ENCODE measurements around the gene SLC7A5. TPM values are rescaled to one million over a fixed set of nuclear protein-coding genes. Genes with fewer than 3 reads are reported as not detected.
A peak's percentile ranks its signal among the peaks of the same experiment; 100 is the strongest.

SLC7A5 gene
- total and polyA plus RNA-seq, 2 of the 13 experiments (the other 11 are each of a cell fraction or from before 2014, with no cell fraction given), result 79.6 to 155 TPM

DNA sequence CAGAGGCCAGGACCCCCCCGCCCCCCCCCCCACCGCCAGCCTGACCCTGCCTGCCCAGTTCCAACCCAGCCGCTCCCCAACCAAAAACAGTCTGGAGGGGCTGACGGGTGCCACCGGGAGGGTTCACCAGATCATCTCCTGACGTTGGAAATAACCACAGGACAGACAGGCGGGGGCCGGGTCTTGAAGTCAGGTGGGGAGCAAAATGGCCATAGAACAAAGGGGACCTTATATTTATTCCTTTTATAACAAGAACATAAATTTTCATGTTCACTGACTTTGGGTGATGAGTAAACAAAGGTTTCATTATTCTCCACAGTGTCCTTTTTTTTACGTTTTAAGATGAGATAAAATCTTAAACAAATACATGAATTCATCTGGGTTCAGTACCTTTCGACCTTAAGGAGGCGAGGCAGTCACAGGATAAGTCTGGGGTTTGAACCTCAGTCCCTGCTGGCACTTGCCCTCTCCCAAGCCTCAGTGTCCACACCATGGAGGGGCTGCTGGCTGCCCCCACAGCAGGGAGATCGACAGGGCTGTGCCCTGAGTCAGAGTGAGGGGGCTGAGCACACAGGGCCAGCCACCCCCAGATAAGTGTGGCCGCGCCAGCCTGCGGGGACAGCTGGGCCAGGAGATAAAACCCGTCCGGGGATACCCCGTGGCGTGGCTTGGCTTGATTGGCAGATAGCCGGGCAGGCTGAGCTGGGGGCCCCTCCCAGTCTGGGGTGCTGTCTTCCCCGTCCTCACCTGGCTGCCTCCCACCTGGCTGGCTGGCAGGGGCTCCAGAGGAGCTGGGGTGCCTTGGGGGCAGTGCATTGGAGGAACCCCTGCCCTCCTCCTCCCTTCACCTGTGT, 15.0 kb downstream of the SLC7A5 start (continued):
- TF ChIP-seq, protein P1, sequence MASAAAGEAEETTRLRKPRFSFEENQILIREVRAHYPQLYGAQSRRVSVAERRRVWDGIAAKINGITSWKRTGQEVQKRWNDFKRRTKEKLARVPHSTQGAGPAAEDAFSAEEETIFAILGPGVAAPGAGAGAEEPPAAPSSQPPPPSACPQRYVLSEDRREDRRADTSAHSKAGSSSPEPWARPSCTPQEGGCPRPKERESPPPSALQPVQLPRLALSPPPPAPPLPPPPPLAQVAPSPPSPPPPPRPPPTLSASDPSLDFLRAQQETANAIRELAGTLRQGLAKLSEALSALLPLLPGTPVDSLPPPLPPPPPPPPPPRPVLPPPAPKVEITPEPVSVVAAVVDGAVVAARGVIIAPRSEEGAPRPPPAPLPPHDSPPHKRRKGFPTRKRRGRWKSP (CRISPR knock-in tag; IDR thresholded peaks at IDR 0.05), result no peak
- TF ChIP-seq ZNF772 (CRISPR knock-in tag; IDR thresholded peaks at IDR 0.05), result no peak
- peak; percentile 14; the same call in 1 of the 2 replicates for TF ChIP-seq CHD4 (IDR thresholded peaks at IDR 0.05; ENCODE audit: borderline replicate concordance, low read length)
- TF ChIP-seq, protein P2, sequence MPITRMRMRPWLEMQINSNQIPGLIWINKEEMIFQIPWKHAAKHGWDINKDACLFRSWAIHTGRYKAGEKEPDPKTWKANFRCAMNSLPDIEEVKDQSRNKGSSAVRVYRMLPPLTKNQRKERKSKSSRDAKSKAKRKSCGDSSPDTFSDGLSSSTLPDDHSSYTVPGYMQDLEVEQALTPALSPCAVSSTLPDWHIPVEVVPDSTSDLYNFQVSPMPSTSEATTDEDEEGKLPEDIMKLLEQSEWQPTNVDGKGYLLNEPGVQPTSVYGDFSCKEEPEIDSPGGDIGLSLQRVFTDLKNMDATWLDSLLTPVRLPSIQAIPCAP (CRISPR knock-in tag; IDR thresholded peaks at IDR 0.05; ENCODE audit: low read depth), result no peak
- no peak for TF ChIP-seq ZNF569 (CRISPR knock-in tag; IDR thresholded peaks at IDR 0.05; ENCODE audit: borderline replicate concordance)
- TF ChIP-seq SALL1 (CRISPR knock-in tag; IDR thresholded peaks at IDR 0.05), result peak; percentile 50
- no peak for TF ChIP-seq GLI4 (CRISPR knock-in tag; IDR thresholded peaks at IDR 0.05; ENCODE audit: borderline replicate concordance)
- TF ChIP-seq SRSF1 (optimal IDR thresholded peaks at IDR 0.05; ENCODE audit: low read depth, low read length), result peak; percentile 60
- TF ChIP-seq HNRNPLL (IDR thresholded peaks at IDR 0.05; ENCODE audit: low read depth, low read length, poor library complexity, severe bottlenecking), result no peak
- no peak; the same call in 1 of the 2 replicates for TF ChIP-seq RXRA (CRISPR knock-in tag; IDR thresholded peaks at IDR 0.05)
- TF ChIP-seq MLLT10 (CRISPR knock-in tag; IDR thresholded peaks at IDR 0.05), result no peak
- TF ChIP-seq GTF3A (CRISPR knock-in tag; conservative IDR thresholded peaks at IDR 0.05), result no peak
- no peak for TF ChIP-seq HMG20B (CRISPR knock-in tag; conservative IDR thresholded peaks at IDR 0.05)
- peak; percentile 23; the same call in 1 of the 2 replicates for TF ChIP-seq HIVEP1 (CRISPR knock-in tag; IDR thresholded peaks at IDR 0.05)
- no peak for TF ChIP-seq ZNF776 (CRISPR knock-in tag; IDR thresholded peaks at IDR 0.05)
- TF ChIP-seq RFX3 (CRISPR knock-in tag; IDR thresholded peaks at IDR 0.05), result no peak
- no peak for TF ChIP-seq NFE2L1 (CRISPR knock-in tag; IDR thresholded peaks at IDR 0.05; ENCODE audit: borderline replicate concordance)
- TF ChIP-seq, protein P3, sequence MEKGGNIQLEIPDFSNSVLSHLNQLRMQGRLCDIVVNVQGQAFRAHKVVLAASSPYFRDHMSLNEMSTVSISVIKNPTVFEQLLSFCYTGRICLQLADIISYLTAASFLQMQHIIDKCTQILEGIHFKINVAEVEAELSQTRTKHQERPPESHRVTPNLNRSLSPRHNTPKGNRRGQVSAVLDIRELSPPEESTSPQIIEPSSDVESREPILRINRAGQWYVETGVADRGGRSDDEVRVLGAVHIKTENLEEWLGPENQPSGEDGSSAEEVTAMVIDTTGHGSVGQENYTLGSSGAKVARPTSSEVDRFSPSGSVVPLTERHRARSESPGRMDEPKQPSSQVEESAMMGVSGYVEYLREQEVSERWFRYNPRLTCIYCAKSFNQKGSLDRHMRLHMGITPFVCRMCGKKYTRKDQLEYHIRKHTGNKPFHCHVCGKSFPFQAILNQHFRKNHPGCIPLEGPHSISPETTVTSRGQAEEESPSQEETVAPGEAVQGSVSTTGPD (CRISPR knock-in tag; IDR thresholded peaks at IDR 0.05), result no peak; the same call in none of the 2 replicates
- TF ChIP-seq, protein P4, sequence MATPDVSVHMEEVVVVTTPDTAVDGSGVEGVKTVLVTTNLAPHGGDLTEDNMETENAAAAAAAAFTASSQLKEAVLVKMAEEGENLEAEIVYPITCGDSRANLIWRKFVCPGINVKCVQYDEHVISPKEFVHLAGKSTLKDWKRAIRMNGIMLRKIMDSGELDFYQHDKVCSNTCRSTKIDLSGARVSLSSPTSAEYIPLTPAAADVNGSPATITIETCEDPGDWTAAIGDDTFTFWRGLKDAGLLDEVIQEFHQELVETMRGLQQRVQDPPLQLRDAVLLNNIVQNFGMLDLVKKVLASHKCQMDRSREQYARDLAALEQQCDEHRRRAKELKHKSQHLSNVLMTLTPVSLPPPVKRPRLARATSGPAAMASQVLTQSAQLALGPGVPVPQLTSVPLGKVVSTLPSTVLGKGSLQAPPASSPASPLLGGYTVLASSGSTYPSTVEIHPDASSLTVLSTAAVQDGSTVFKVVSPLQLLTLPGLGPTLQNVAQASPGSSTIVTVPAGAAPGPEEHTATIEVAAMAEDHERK (CRISPR knock-in tag; IDR thresholded peaks at IDR 0.05; ENCODE audit: low read depth), result no peak
- TF ChIP-seq ZNF207 (IDR thresholded peaks at IDR 0.05; ENCODE audit: borderline replicate concordance), result no peak
- TF ChIP-seq SAFB2 (CRISPR knock-in tag; IDR thresholded peaks at IDR 0.05; ENCODE audit: borderline replicate concordance, low read depth), result no peak
- TF ChIP-seq, protein P5, sequence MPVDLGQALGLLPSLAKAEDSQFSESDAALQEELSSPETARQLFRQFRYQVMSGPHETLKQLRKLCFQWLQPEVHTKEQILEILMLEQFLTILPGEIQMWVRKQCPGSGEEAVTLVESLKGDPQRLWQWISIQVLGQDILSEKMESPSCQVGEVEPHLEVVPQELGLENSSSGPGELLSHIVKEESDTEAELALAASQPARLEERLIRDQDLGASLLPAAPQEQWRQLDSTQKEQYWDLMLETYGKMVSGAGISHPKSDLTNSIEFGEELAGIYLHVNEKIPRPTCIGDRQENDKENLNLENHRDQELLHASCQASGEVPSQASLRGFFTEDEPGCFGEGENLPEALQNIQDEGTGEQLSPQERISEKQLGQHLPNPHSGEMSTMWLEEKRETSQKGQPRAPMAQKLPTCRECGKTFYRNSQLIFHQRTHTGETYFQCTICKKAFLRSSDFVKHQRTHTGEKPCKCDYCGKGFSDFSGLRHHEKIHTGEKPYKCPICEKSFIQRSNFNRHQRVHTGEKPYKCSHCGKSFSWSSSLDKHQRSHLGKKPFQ (CRISPR knock-in tag; IDR thresholded peaks at IDR 0.05; ENCODE audit: insufficient replicate concordance), result no peak
- no peak for TF ChIP-seq ZNF235 (CRISPR knock-in tag; IDR thresholded peaks at IDR 0.05; ENCODE audit: borderline replicate concordance)
- TF ChIP-seq ZNF792 (CRISPR knock-in tag; IDR thresholded peaks at IDR 0.05), result no peak
